ENCODE results near the gene MTMR11. TPM values are rescaled to one million over a fixed set of nuclear protein-coding genes. Genes with fewer than 3 reads are reported as not detected.

The MTMR11 gene
- total and polyA plus RNA-seq, 2 of the 13 experiments (the other 11 are each of a cell fraction or from before 2014, with no cell fraction given), result 0.49 to 2.8 TPM

DNA sequence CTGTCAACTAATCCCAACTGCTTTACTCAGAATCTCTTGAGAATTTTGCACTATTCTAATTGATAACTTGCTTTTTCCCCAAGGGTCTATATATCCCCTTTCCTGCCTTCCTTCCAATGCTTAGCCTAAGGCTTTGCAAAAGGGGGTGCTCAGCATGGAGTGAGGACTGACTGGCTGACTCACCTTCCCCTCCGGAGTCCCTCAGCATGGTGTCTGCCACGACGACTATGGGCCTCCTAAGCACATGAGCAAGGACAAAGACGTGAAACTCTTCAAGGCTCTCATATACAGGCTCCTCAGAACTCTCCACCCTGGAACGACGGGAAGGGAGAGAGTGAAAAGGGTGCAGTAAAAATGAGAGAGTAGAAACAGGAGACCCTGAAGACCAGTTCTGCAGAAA is 13.2 kb upstream of the MTMR11 start:
- Histone ChIP-seq H3K9me3 (ENCODE audit: low read length) (no peaks in the 10 kb centered on the region), H3K27me3 (ENCODE audit: control insufficient read depth in 1 of 2, insufficient read depth in 2 of 2, low read length in 2 of 2) (no peaks in the 10 kb centered on the region), H3K36me3 (replicated peaks in 1 of 2; ENCODE audit: control insufficient read depth in 1 of 2, insufficient read depth in 2 of 2, low read length in 2 of 2) (peaks cover 10 to 35% of the 10 kb centered on the region in 2 experiments; a peak in 4 of 5 replicates), H4K20me1 (ENCODE audit: insufficient read depth, low read length) (no peaks in the 10 kb centered on the region), H3K9ac (ENCODE audit: insufficient read depth, low read depth, low read length) (no peak overlapping the region), H3K4me1 (ENCODE audit: insufficient read depth, low read length) (no peaks in the 10 kb centered on the region), H3K27ac (ENCODE audit: extremely low read length, insufficient read depth, low read length) (no peak overlapping the region), H3K4me3 (replicated peaks in 1 of 3; ENCODE audit: insufficient read depth in 1 of 3, low read depth in 2 of 3, low read length in 3 of 3) (no peak overlapping the region), H3K4me2 (ENCODE audit: low read depth, low read length) (no peak overlapping the region), H3K79me2 (ENCODE audit: insufficient read depth, low read length) (no peaks in the 10 kb centered on the region), H2AFZ (ENCODE audit: low read length) (no peak overlapping the region)
- TF ChIP-seq REXO4 (CRISPR knock-in tag; IDR thresholded peaks at IDR 0.05; ENCODE audit: borderline replicate concordance) (no peak), GTF2F1 (IDR thresholded peaks at IDR 0.05; ENCODE audit: low read length) (no peak), MED1 (CRISPR knock-in tag; IDR thresholded peaks at IDR 0.05) (no peak), ZBTB1 (CRISPR knock-in tag; IDR thresholded peaks at IDR 0.05; ENCODE audit: borderline replicate concordance) (no peak), ZNF709 (CRISPR knock-in tag; IDR thresholded peaks at IDR 0.05) (no peak), KDM6A (CRISPR knock-in tag; IDR thresholded peaks at IDR 0.05; ENCODE audit: low read depth) (no peak), ZFP37 (CRISPR knock-in tag; IDR thresholded peaks at IDR 0.05; ENCODE audit: borderline replicate concordance) (no peak), RFX5 (IDR thresholded peaks at IDR 0.05; ENCODE audit: low read depth, low read length) (no peak), CEBPG (CRISPR knock-in tag; IDR thresholded peaks at IDR 0.05) (no peak), ZNF816 (CRISPR knock-in tag; IDR thresholded peaks at IDR 0.05; ENCODE audit: borderline replicate concordance) (no peak), POLR2AphosphoS5 (IDR thresholded peaks at IDR 0.05; ENCODE audit: low read depth, low read length) (no peak)
- TF ChIP-seq, protein P1, sequence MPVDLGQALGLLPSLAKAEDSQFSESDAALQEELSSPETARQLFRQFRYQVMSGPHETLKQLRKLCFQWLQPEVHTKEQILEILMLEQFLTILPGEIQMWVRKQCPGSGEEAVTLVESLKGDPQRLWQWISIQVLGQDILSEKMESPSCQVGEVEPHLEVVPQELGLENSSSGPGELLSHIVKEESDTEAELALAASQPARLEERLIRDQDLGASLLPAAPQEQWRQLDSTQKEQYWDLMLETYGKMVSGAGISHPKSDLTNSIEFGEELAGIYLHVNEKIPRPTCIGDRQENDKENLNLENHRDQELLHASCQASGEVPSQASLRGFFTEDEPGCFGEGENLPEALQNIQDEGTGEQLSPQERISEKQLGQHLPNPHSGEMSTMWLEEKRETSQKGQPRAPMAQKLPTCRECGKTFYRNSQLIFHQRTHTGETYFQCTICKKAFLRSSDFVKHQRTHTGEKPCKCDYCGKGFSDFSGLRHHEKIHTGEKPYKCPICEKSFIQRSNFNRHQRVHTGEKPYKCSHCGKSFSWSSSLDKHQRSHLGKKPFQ (CRISPR knock-in tag; IDR thresholded peaks at IDR 0.05; ENCODE audit: insufficient replicate concordance), result no peak
- TF ChIP-seq, protein P2, sequence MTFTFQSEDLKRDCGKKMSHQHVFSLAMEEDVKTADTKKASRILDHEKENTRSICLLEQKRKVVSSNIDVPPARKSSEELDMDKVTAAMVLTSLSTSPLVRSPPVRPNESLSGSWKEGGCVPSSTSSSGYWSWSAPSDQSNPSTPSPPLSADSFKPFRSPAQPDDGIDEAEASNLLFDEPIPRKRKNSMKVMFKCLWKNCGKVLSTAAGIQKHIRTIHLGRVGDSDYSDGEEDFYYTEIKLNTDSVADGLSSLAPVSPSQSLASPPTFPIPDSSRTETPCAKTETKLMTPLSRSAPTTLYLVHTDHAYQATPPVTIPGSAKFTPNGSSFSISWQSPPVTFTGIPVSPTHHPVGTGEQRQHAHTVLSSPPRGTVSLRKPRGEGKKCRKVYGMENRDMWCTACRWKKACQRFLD (CRISPR knock-in tag; IDR thresholded peaks at IDR 0.05; ENCODE audit: borderline replicate concordance), result no peak
- in situ Hi-C loops (cut with HindIII; ENCODE audit: extremely low pct_ligation_motif_present, low pct_unique_long_range_greater_than_20kb) (no loop called here), intact Hi-C loops (cut with micrococcal nuclease; ENCODE audit: unreplicated experiment) (no loop called here)
- FAIRE-seq (no peak), ATAC-seq (no peak), DNase-seq (ENCODE audit: low spot score) (no peak)
- ChIA-PET POLR2A (interaction anchor here (0.7 kb wide), 1 partner anchor 247 kb away, joined by 4 read pairs; no protein-coding TSS in a partner anchor), CTCF (ENCODE audit: low intra/inter-chr PET ratio, low total read pairs) (no interaction called here)
- WGBS (ENCODE audit: low lambda C conversion rate), result 98% methylated on average over 6 of the region's 6 CpGs
- no TSS peak for BruUV-seq (replicated peaks)
